SU-DHL-6 (cell line): Measurements from ENCODE around the gene MRPL51.

Source experiments
- EZH2phosphoT487 ChIP-seq: fragments of 200-600 bp; sonication (generic), shearing (Covaris generic); conservative IDR thresholded peaks from 2 replicates; pipeline ENCODE4 v1.6.1; 2018; ENCODE audit warnings: mild to moderate bottlenecking, antibody characterized with exemption, low read length, moderate library complexity, mixed read lengths
- TF ChIP-seq, protein P1 (sequence below): fragments of 200-600 bp; sonication (generic); IDR thresholded peaks from one replicate; pipeline ENCODE4 v1.5.1; 2017; ENCODE audit warnings: antibody characterized with exemption, mild to moderate bottlenecking, low read length, moderate library complexity; ENCODE audit not compliant: insufficient read depth, poor library complexity, severe bottlenecking

DNA sequence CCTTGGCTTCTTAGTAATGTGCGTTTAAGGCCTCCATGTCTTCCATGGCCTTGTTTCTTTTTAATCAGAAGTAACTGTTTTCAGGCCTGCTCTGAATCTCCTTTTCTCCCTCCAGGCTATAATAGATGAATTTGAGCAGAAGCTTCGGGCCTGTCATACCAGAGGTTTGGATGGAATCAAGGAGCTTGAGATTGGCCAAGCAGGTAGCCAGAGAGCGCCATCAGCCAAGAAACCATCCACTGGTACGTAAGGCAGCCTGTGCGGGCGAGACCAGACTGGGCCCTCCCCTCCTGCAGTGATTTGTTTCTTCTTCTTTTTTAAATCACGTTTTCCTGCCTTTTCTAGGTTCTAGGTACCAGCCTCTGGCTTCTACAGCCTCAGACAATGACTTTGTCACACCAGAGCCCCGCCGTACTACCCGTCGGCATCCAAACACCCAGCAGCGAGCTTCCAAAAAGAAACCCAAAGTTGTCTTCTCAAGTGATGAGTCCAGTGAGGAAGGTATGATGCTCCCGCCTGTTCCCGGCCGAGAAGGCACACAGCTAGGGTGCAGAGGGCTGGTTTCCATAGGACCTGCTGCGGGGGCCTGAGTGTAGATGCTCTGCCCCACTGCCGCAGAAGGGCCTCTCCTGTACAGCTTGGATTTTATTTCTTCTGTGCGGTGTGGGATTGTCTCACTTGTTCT lies 37.7 kb upstream of the MRPL51 start:
- TF ChIP-seq, protein P1, sequence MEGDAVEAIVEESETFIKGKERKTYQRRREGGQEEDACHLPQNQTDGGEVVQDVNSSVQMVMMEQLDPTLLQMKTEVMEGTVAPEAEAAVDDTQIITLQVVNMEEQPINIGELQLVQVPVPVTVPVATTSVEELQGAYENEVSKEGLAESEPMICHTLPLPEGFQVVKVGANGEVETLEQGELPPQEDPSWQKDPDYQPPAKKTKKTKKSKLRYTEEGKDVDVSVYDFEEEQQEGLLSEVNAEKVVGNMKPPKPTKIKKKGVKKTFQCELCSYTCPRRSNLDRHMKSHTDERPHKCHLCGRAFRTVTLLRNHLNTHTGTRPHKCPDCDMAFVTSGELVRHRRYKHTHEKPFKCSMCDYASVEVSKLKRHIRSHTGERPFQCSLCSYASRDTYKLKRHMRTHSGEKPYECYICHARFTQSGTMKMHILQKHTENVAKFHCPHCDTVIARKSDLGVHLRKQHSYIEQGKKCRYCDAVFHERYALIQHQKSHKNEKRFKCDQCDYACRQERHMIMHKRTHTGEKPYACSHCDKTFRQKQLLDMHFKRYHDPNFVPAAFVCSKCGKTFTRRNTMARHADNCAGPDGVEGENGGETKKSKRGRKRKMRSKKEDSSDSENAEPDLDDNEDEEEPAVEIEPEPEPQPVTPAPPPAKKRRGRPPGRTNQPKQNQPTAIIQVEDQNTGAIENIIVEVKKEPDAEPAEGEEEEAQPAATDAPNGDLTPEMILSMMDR = no peak
- no peak for TF ChIP-seq EZH2phosphoT487
